ENCODE measurements around the gene TSPEAR.

- TF ChIP-seq CTCF (IDR thresholded peaks at IDR 0.05) (no peak), POLR2A (IDR thresholded peaks at IDR 0.05) (no peak)
Measured at GRCh38 chr21:44594406-44594916, 116.9 kb downstream of the TSPEAR start.
